H1 (cell line): ENCODE data around the gene LDLRAD4. TPM values are rescaled to one million over a fixed set of nuclear protein-coding genes. Genes with fewer than 3 reads are reported as not detected.

Experiments
- CTCF ChIA-PET: fragments of 300-600 bp; sonication (Branson Sonifier 250); formaldehyde crosslinking; loops from one replicate; lab custom pipeline; 2021; ENCODE audit not compliant: partially characterized antibody; lab: Charles Lee
- POLR2A ChIA-PET: fragments of 300-600 bp; sonication (Branson Sonifier 250); formaldehyde crosslinking; loops from one replicate; lab custom pipeline; 2021; ENCODE audit warnings: inconsistent platforms; ENCODE audit not compliant: partially characterized antibody; lab: Charles Lee
- DNase-seq, 2 experiments: peaks; one replicate each; pipeline versions ENCODE4 v3.0.0 to v3.0.0-alpha.2; 2010 to 2022; ENCODE audit warnings: low spot score in 2 of 2, low read depth in 1 of 2, mixed read lengths in 1 of 2
- FAIRE-seq: peaks from 2 replicates; lab custom pipeline; 2011; peaks lifted over from hg19 to GRCh38; lab: Jason Lieb, UNC
- H2AFZ ChIP-seq: 2 replicates; pipeline ENCODE4 v1.8.1; 2012; ENCODE audit warnings: low read length, inconsistent platforms
- H2AK5ac ChIP-seq: 2 replicates; pipeline ENCODE4 v1.6.1; 2013; ENCODE audit warnings: low read depth, low read length
- H2BK120ac ChIP-seq: replicated peaks from 2 replicates; pipeline ENCODE3; 2013; ENCODE audit warnings: low read depth, low read length, inconsistent platforms
- H2BK12ac ChIP-seq: 2 replicates; pipeline ENCODE4 v1.6.1; 2013; ENCODE audit warnings: low read depth, low read length
- H2BK15ac ChIP-seq: 2 replicates; pipeline ENCODE4 v1.6.1; 2013; ENCODE audit warnings: low read length
- H2BK20ac ChIP-seq: 2 replicates; pipeline ENCODE4 v1.6.1; 2013; ENCODE audit warnings: low read length
- H2BK5ac ChIP-seq: 2 replicates; pipeline ENCODE4 v1.6.1; 2013; ENCODE audit warnings: low read depth, low read length
- H3K14ac ChIP-seq: 2 replicates; pipeline ENCODE4 v1.6.1; 2013; ENCODE audit warnings: inconsistent platforms; ENCODE audit not compliant: insufficient read length
- H3K18ac ChIP-seq: 2 replicates; pipeline ENCODE4 v1.6.1; 2013; ENCODE audit warnings: low read length; ENCODE audit errors: extremely low read depth
- H3K23ac ChIP-seq: 2 replicates; pipeline ENCODE4 v1.6.1; 2013; ENCODE audit warnings: inconsistent platforms; ENCODE audit not compliant: insufficient read length
- H3K23me2 ChIP-seq: 2 replicates; pipeline ENCODE4 v1.6.1; 2013; ENCODE audit warnings: low read depth, low read length
- H3K27ac ChIP-seq: 2 replicates; pipeline ENCODE4 v1.6.1; 2011; ENCODE audit warnings: low read depth, low read length, inconsistent platforms
- H3K27me3 ChIP-seq, 4 experiments: replicated peaks in 1 of 4; 1 replicate in 1 of 4; 2 replicates in 3 of 4; pipeline versions ENCODE4 v1.6.1 to v1.8.1; 2011 to 2013; ENCODE audit warnings: low read length in 3 of 4, mild to moderate bottlenecking in 3 of 4, inconsistent platforms in 2 of 4, mixed read lengths in 2 of 4, moderate library complexity in 1 of 4; ENCODE audit not compliant: control insufficient read depth in 3 of 4, insufficient read depth in 3 of 4; ENCODE audit errors: extremely low read depth in 1 of 4
- H3K36me3 ChIP-seq, 4 experiments: 2 replicates each; pipeline versions ENCODE4 v1.6.1 to v1.8.1; 2011 to 2013; ENCODE audit warnings: mild to moderate bottlenecking in 4 of 4, low read length in 3 of 4, moderate library complexity in 2 of 4, control low read depth in 1 of 4, inconsistent platforms in 1 of 4; ENCODE audit not compliant: insufficient read depth in 4 of 4, control insufficient read depth in 2 of 4
- H3K4ac ChIP-seq: replicated peaks from 2 replicates; pipeline ENCODE3; 2013; ENCODE audit warnings: low read length, low read depth, mixed read lengths, inconsistent platforms; ENCODE audit not compliant: insufficient read length
- H3K4me1 ChIP-seq, 4 experiments: replicated peaks in 1 of 4; 1 replicate in 1 of 4; 2 replicates in 3 of 4; pipeline versions ENCODE4 v1.6.1 to v1.8.1; 2011 to 2013; ENCODE audit warnings: low read length in 3 of 4, inconsistent platforms in 2 of 4, mixed read lengths in 1 of 4; ENCODE audit not compliant: insufficient read depth in 4 of 4, control insufficient read depth in 3 of 4
- H3K4me2 ChIP-seq, 2 experiments: 2 replicates each; pipeline versions ENCODE4 v1.6.1 to v1.8.1; 2011 to 2013; ENCODE audit warnings: low read depth in 2 of 2, low read length in 2 of 2, control low read depth in 1 of 2, inconsistent platforms in 1 of 2, mild to moderate bottlenecking in 1 of 2; ENCODE audit not compliant: insufficient read depth in 1 of 2
- H3K4me3 ChIP-seq, 4 experiments: fragments of 200-600, 300-600 bp in 1 of 4; sonication (generic), shearing (Covaris generic), sonication (Bioruptor Twin) in 1 of 4; 2 replicates each; pipeline versions ENCODE4 v1.5.1 to v1.8.1; 2011 to 2016; ENCODE audit warnings: low read length in 4 of 4, low read depth in 3 of 4, control low read depth in 2 of 4, inconsistent platforms in 2 of 4, mild to moderate bottlenecking in 2 of 4, mixed read lengths in 1 of 4, moderate library complexity in 1 of 4; ENCODE audit not compliant: insufficient read depth in 2 of 4; ENCODE audit errors: extremely low read depth in 1 of 4
- H3K56ac ChIP-seq: replicated peaks from 2 replicates; pipeline ENCODE3; 2013; ENCODE audit warnings: low read depth, mild to moderate bottlenecking, mixed read lengths, low read length, inconsistent platforms; ENCODE audit not compliant: insufficient read length
- H3K79me1 ChIP-seq: 2 replicates; pipeline ENCODE4 v1.6.1; 2013; ENCODE audit warnings: low read depth, low read length, control low read depth
- H3K79me2 ChIP-seq, 2 experiments: 2 replicates each; pipeline versions ENCODE4 v1.6.1 to v1.8.1; 2012 to 2013; ENCODE audit warnings: low read length in 2 of 2, mild to moderate bottlenecking in 2 of 2, inconsistent platforms in 1 of 2; ENCODE audit not compliant: insufficient read depth in 2 of 2, control insufficient read depth in 1 of 2
- H3K9ac ChIP-seq, 4 experiments: replicated peaks in 1 of 4; 1 replicate in 1 of 4; 2 replicates in 3 of 4; pipeline versions ENCODE4 v1.6.1 to v1.8.1; 2011 to 2013; ENCODE audit warnings: low read depth in 3 of 4, low read length in 3 of 4, control low read depth in 2 of 4, mild to moderate bottlenecking in 2 of 4, moderate library complexity in 2 of 4, inconsistent platforms in 1 of 4; ENCODE audit errors: extremely low read depth in 1 of 4
- H3K9me3 ChIP-seq, 2 experiments: 2 replicates each; pipeline versions ENCODE4 v1.6.1 to v1.8.1; 2012 to 2013; ENCODE audit warnings: mild to moderate bottlenecking in 2 of 2, moderate library complexity in 2 of 2, control low read depth in 1 of 2, inconsistent platforms in 1 of 2, low read depth in 1 of 2, low read length in 1 of 2, mixed read lengths in 1 of 2; ENCODE audit not compliant: insufficient read depth in 2 of 2
- H4K20me1 ChIP-seq, 2 experiments: replicated peaks in 1 of 2; 2 replicates each; pipeline versions ENCODE3 to v1.8.1; 2011 to 2013; ENCODE audit warnings: inconsistent platforms in 2 of 2, low read length in 2 of 2, mild to moderate bottlenecking in 1 of 2; ENCODE audit not compliant: insufficient read depth in 2 of 2, control insufficient read depth in 1 of 2
- H4K5ac ChIP-seq: 2 replicates; pipeline ENCODE4 v1.6.1; 2013; ENCODE audit warnings: low read length, low read depth, mixed read lengths, inconsistent platforms; ENCODE audit not compliant: insufficient read length
- H4K8ac ChIP-seq: 2 replicates; pipeline ENCODE4 v1.8.0; 2013; ENCODE audit warnings: mild to moderate bottlenecking, moderate library complexity, low read length, inconsistent platforms; ENCODE audit not compliant: insufficient read depth; ENCODE audit errors: extremely low read depth
- H4K91ac ChIP-seq: replicated peaks from 2 replicates; pipeline ENCODE3; 2013; ENCODE audit warnings: low read length, mixed read lengths, inconsistent platforms; ENCODE audit not compliant: insufficient read length
- FOSL1 ChIP-seq: IDR thresholded peaks from 2 replicates; pipeline ENCODE4 v1.6.1; 2011; ENCODE audit warnings: mild to moderate bottlenecking, low read depth, low read length, moderate library complexity; ENCODE audit not compliant: insufficient read depth
- GABPA ChIP-seq: IDR thresholded peaks from 2 replicates; pipeline ENCODE4 v1.6.1; 2011; ENCODE audit warnings: mild to moderate bottlenecking, low read length, moderate library complexity, borderline replicate concordance; ENCODE audit not compliant: insufficient read depth
- SP2 ChIP-seq: IDR thresholded peaks from 2 replicates; pipeline ENCODE4 v1.6.1; 2012; ENCODE audit warnings: mild to moderate bottlenecking, low read length, inconsistent platforms
- WGBS, 2 experiments: shearing (Covaris generic) in 1 of 2; methylation state at CpG; one replicate each; pipeline versions ENCODE4 v1.1.6 to v1.1.7; 2013 to 2015; ENCODE audit warnings: low lambda C conversion rate in 2 of 2, mixed read lengths in 2 of 2, inconsistent platforms in 1 of 2, low coverage in 1 of 2, missing lambda C conversion rate in 1 of 2; ENCODE audit not compliant: insufficient replicate concordance in 2 of 2, insufficient coverage in 1 of 2, insufficient read length in 1 of 2; ENCODE audit errors: extremely low coverage in 1 of 2, missing lambda C conversion rate in 1 of 2; 5-methylcytosine and 5-hydroxymethylcytosine counted together
- polyA plus RNA-seq, 7 experiments: library from polyadenylated mRNA; depleted of rRNA in 3 of 7; stranded (reverse) in 5 of 7; unstranded in 2 of 7; fragments of >200 nt in 5 of 7; fragments of 200-250 nt in 2 of 7; gene quantifications; 1 replicate in 5 of 7; 2 replicates in 1 of 7; 4 replicates in 1 of 7; pipeline versions ENCODE4 v1.2.1 to v1.2.3, GENCODE V29; 2011 to 2013; ENCODE audit warnings: missing spikeins in 2 of 7, mixed read lengths in 2 of 7
- total RNA-seq: library from RNA; stranded (reverse); fragmentation: NEBNext Ultra II Directional; extraction: Animal tissue kit (Norgen Biotek cat#: 25700); gene quantifications from 2 replicates; pipeline ENCODE4 v1.2.1, GENCODE V29; 2021

The LDLRAD4 gene
- total and polyA plus RNA-seq, 2 of the 8 experiments (the other 6 are each of a cell fraction or from before 2014, with no cell fraction given) = 0.77 to 1.4 TPM

GRCh38 chr18:13380691-13381070, 162.1 kb downstream of the LDLRAD4 start:
- Histone ChIP-seq H4K20me1 (no peaks in the 10 kb centered on the region), H2BK5ac (no peak overlapping the region), H3K4me3 (no peak overlapping the region), H4K5ac (no peak overlapping the region), H3K79me1 (no peaks in the 10 kb centered on the region), H3K14ac (no peak overlapping the region), H3K9me3 (no peaks in the 10 kb centered on the region), H3K4me1 (no peaks in the 10 kb centered on the region; a peak in 3 of 7 replicates), H4K91ac (no peak overlapping the region), H2AFZ (no peak overlapping the region), H4K8ac (no peak overlapping the region), H3K4me2 (no peak overlapping the region), H3K9ac (no peak overlapping the region), H2BK120ac (no peak overlapping the region), H3K27ac (no peak overlapping the region), H2BK15ac (no peak overlapping the region), H3K56ac (no peak overlapping the region), H3K23me2 (no peaks in the 10 kb centered on the region; the same call in 1 of the 2 replicates), H3K27me3 (no peaks in the 10 kb centered on the region), H3K23ac (no peak overlapping the region), H2AK5ac (no peak overlapping the region), H2BK20ac (no peak overlapping the region), H2BK12ac (no peak overlapping the region), H3K4ac (no peak overlapping the region), H3K18ac (no peak overlapping the region), H3K79me2 (no peaks in the 10 kb centered on the region), H3K36me3 (no peaks in the 10 kb centered on the region)
- ChIA-PET POLR2A (no interaction called here), CTCF (interaction anchor here (1.3 to 1.4 kb wide), 2 partner anchors 8 to 164 kb away, joined by 3 to 5 read pairs; no protein-coding TSS in a partner anchor)
- FAIRE-seq (no peak), DNase-seq (no peak)
- TF ChIP-seq FOSL1 (no peak), GABPA (no peak), SP2 (no peak)
- WGBS, 2 experiments = 91% methylated on average over 2 of the region's 2 CpGs; no CpG with 5 or more reads in 1 of the 2 experiments
